Activated CD4-positive, alpha-beta memory T cell treated with anti-CD3 and anti-CD28 coated beads, Interleukin-2, amount 10 ng/mL, durations not matched to agents 7 days and 5 days (primary cell): Measurements from ENCODE around the gene UCK1. TPM values are rescaled to one million over a fixed set of nuclear protein-coding genes. Genes with fewer than 3 reads are reported as not detected.
"Not testable (repeated sequence)": the region's sequence is repeated elsewhere in the genome, so short reads cannot be mapped to it uniquely, and the experiment has no call there.

ENCODE experiments used
- CTCF ChIA-PET: fragments of 350-600 bp; sonication (Branson Sonifier 250); formaldehyde crosslinking; loops from one replicate; lab custom pipeline; 2021; ENCODE audit warnings: antibody characterized with exemption, inconsistent platforms; lab: Charles Lee
- POLR2A ChIA-PET: fragments of 350-600 bp; sonication (Branson Sonifier 250); formaldehyde crosslinking; loops from one replicate; lab custom pipeline; 2021; ENCODE audit warnings: antibody characterized with exemption; lab: Charles Lee
- DNase-seq: peaks from one replicate; pipeline ENCODE4 v3.0.0-alpha.2; 2020
- H3K27ac Mint-ChIP-seq: one replicate; pipeline ENCODE4 v1.8.0; 2021; ENCODE audit warnings: mild to moderate bottlenecking, mixed read lengths
- H3K27me3 Mint-ChIP-seq: one replicate; pipeline ENCODE4 v1.8.0; 2021; ENCODE audit warnings: mixed read lengths
- H3K36me3 Mint-ChIP-seq: one replicate; pipeline ENCODE4 v1.8.0; 2021; ENCODE audit warnings: low read depth, mixed read lengths
- H3K4me1 Mint-ChIP-seq: one replicate; pipeline ENCODE4 v1.8.0; 2021; ENCODE audit warnings: mixed read lengths
- H3K4me3 Mint-ChIP-seq: one replicate; pipeline ENCODE4 v1.8.0; 2021; ENCODE audit warnings: mild to moderate bottlenecking, mixed read lengths
- H3K9me3 Mint-ChIP-seq: one replicate; pipeline ENCODE4 v1.8.0; 2021; ENCODE audit warnings: mixed read lengths
- total RNA-seq, 2 experiments: library from RNA; stranded (reverse); gene quantifications; one replicate each; pipeline ENCODE4 v1.2.3, GENCODE V29; 2021

Gene UCK1
- total RNA-seq, 2 experiments from 2014 or later, result 23.8 to 24.6 TPM

DNA sequence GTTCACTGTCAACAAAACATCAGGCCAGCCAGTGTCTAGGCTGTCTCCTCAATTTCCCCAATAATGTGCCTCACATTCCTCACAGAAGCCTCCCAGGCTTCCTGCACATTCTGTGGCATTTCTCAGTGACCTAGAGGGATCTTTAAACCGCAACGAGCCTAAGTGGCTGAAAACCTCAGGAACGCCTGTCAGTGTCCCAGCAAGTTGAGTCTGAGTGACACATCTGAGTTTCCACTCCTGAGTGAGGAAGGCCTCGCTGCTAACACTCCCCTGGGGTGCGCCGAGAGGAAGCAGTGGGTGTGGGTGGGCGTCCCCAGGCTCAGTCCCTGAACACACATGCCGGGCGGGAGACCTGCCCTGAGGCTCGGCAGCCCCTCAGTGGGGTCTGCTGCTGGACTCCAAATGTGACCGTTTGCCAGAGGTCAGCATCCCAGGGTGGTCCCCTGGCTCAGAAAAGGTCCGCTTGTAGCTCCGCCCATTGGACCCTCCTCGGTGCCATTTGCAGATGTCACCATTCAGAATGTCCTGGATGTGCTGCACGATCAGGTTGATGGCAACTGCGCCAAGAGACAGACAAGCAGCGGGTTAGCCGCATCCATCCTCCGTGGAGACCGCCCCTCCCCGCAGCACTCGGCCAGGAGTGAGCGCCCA, 6.3 kb downstream of the UCK1 start:
- Mint-ChIP-seq H3K4me1 (peaks cover 13% of the 10 kb centered on the region), H3K9me3 (no peaks in the 10 kb centered on the region), H3K4me3 (no peak overlapping the region), H3K27me3 (no peaks in the 10 kb centered on the region), H3K36me3 (peaks cover 51% of the 10 kb centered on the region), H3K27ac (no peak overlapping the region)
- CTCF ChIA-PET, result no interaction called here
- POLR2A ChIA-PET, result interaction anchor here (0.9 to 1.6 kb wide), 2 partner anchors 9 to 152 kb away, joined by 3 read pairs; no protein-coding TSS in a partner anchor
- no peak for DNase-seq

DNA sequence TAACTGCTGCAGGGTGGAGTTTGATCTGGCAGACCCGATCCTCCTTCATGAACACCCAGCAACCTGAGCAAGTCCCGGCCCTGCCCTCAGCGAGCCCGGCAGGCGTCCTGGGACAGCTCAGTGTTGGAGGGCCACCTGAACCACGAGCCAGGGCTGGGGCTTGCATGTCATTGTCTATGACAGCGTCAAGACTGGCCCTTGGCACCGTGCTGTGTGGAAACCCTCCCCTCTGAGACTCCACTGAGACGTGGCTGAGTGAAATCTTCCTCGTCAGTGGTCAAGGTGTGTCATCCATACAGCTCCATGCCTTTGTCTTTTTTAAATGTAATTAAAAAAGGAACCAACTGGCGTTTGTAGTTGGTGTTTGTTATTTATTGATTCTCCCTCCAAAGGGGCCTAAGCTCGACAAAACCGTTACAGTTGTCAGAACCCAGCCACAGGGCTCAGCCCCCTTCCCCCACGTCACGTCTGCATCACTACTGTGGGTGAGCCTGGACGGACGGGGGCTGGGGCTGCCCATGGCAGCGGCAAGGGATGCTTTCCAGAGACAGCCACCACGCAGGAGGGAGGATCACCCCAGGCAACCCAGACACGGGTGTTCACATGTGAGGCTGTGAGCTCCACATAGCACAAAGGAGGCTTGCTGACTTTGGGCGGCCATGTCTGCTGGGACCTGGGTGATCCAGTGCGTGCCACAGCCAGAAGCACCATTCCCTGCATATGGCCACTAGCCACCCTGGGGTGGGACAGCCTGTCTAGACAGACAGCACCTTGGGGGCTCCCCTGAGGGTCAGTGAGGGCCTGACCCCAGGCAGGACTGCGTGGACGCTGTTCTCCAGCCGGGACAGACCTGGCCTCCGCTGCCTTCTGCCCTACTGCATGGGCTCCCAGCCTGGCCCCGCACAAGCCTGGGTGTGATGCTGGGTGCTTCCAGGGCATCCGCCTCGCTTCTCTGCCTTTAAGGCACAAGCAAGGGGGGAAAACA, 7.3 kb downstream of the UCK1 start:
- H3K27me3 Mint-ChIP-seq, result no peaks in the 10 kb centered on the region
- ChIA-PET CTCF (interaction anchor here (0.6 kb wide), 1 partner anchor 164 kb away, joined by 3 read pairs; no protein-coding TSS in a partner anchor), POLR2A (interaction anchor here (0.6 to 1.2 kb wide), 2 partner anchors 20 to 105 kb away, joined by 3 read pairs; no protein-coding TSS in a partner anchor)
- peaks cover 60% of the 10 kb centered on the region for H3K36me3 Mint-ChIP-seq
- peaks cover 8% of the 10 kb centered on the region for H3K4me1 Mint-ChIP-seq
- no peak for DNase-seq
- no peak overlapping the region for H3K4me3 Mint-ChIP-seq
- H3K27ac Mint-ChIP-seq, result no peak overlapping the region
- H3K9me3 Mint-ChIP-seq, result no peaks in the 10 kb centered on the region

DNA sequence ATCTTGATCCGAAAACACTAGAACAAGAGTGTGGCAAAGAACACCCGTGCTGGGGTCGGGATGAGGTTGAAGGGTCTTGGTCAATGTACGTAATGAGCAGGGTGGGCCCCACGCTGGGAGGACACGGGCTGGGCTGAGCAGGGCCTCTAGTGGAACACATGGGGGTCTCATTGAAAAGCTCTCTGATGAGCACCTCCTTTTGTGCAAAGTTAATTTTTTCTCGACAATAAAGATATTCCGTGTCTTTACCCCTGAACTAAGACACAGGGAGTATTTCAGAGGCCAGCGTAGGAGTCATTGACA, 8.0 kb downstream of the UCK1 start:
- H3K27ac Mint-ChIP-seq, result no peak overlapping the region
- H3K4me3 Mint-ChIP-seq, result no peak overlapping the region
- DNase-seq, result no peak
- no peaks in the 10 kb centered on the region for H3K27me3 Mint-ChIP-seq
- peaks cover 60% of the 10 kb centered on the region for H3K36me3 Mint-ChIP-seq
- POLR2A ChIA-PET, result interaction anchor here (1.2 kb wide), 1 partner anchor 20 kb away, joined by 3 read pairs; no protein-coding TSS in a partner anchor
- CTCF ChIA-PET, result interaction anchor here (0.6 kb wide), 1 partner anchor 163 kb away, joined by 3 read pairs; no protein-coding TSS in a partner anchor
- peaks cover under 1% of the 10 kb centered on the region for H3K4me1 Mint-ChIP-seq
- H3K9me3 Mint-ChIP-seq, result no peaks in the 10 kb centered on the region

DNA sequence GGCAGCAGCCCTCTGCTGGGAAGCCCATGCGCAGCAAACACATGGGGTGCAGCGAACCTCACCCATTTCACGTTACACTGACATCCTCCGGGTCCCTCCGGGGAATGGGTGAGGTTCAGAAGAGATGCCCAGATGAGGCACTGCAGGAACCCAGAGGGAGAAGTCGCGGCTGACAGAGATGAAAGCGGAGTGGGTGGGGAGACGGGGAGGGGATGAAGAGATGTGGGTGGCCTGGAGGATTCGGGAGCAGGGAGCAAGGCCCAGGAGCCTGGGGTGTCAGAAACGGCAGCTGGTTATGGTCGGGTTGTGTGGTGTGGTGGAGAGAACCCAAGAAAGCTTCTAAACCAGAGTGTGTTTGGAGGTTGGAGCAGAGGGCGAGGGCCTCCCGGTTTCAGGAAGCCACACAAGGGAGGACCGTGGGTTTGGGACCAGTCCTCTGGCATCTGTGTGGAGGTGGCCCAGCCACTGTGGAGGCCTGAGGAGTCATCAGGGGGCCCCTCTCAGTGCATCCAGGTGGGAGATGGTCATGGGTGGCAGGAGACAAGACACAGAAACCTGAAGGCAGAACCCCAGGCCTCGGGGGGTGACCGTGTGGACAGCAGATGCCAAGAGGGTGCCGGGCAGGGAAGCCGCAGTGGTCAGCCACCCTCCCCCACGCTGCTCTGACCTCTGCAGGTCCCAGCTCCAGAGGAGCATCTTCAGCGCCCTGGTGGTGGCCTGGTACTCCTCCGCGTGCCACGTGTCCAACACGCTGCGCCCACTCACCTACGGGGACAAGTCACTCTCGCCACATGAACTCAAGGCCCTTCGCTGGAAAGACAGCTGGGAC, 8.6 kb downstream of the UCK1 start:
- H3K27ac Mint-ChIP-seq, result no peak overlapping the region
- H3K4me1 Mint-ChIP-seq, result no peaks in the 10 kb centered on the region
- ChIA-PET CTCF (no interaction called here), POLR2A (interaction anchor here (1.2 kb wide), 1 partner anchor 19 kb away, joined by 3 read pairs; no protein-coding TSS in a partner anchor)
- H3K4me3 Mint-ChIP-seq, result no peak overlapping the region
- no peaks in the 10 kb centered on the region for H3K9me3 Mint-ChIP-seq
- peaks cover 63% of the 10 kb centered on the region for H3K36me3 Mint-ChIP-seq
- no peaks in the 10 kb centered on the region for H3K27me3 Mint-ChIP-seq
- no peak for DNase-seq

DNA sequence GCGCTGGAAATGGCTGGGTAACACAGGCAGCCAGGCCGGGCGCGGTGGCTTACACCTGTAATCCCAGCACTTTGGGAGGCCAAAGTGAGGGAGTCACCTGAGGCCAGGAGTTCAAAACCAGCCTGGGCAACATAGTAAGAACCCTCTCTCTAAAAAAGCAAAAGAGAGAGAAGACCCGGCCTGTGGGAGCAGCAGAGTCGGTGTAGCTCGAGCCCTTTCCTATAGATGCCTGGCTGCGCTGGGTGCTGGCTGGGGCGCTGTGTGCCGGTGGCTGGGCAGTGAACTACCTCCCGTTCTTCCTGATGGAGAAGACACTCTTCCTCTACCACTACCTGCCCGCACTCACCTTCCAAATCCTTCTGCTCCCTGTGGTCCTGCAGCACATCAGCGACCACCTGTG, 9.2 kb downstream of the UCK1 start:
- POLR2A ChIA-PET, result no interaction called here
- no peak overlapping the region for H3K4me3 Mint-ChIP-seq
- H3K9me3 Mint-ChIP-seq, result no peaks in the 10 kb centered on the region
- H3K27ac Mint-ChIP-seq, result no peak overlapping the region
- peaks cover 64% of the 10 kb centered on the region for H3K36me3 Mint-ChIP-seq
- no peak for DNase-seq
- no peaks in the 10 kb centered on the region for H3K27me3 Mint-ChIP-seq
- no peaks in the 10 kb centered on the region for H3K4me1 Mint-ChIP-seq
- CTCF ChIA-PET, result no interaction called here

DNA sequence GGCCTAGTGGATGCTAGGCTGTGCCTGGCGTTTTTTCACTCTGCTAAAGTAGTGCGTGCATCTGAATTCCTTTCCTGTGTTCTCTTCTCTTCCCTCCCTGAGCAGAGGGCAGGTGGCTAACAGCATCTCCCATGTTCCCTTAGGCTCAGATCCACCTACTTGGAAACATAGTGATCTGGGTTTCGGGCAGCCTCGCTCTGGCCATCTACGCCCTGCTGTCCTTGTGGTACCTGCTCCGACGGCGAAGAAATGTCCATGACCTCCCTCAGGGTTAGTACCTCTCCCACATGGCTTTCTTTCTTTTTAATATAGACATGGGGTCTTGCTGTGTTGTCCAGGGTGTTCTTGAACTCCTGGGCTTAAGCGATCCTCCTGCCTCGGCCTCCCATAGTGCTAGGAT, 9.9 kb downstream of the UCK1 start:
- H3K36me3 Mint-ChIP-seq, result peaks cover 57% of the 10 kb centered on the region
- H3K4me3 Mint-ChIP-seq, result no peak overlapping the region
- POLR2A ChIA-PET, result interaction anchor here (1.0 kb wide), 1 partner anchor 22 kb away, joined by 3 read pairs; no protein-coding TSS in a partner anchor
- H3K4me1 Mint-ChIP-seq, result no peaks in the 10 kb centered on the region
- H3K27me3 Mint-ChIP-seq, result no peaks in the 10 kb centered on the region
- CTCF ChIA-PET, result no interaction called here
- no peak for DNase-seq
- no peak overlapping the region for H3K27ac Mint-ChIP-seq
- H3K9me3 Mint-ChIP-seq, result no peaks in the 10 kb centered on the region

DNA sequence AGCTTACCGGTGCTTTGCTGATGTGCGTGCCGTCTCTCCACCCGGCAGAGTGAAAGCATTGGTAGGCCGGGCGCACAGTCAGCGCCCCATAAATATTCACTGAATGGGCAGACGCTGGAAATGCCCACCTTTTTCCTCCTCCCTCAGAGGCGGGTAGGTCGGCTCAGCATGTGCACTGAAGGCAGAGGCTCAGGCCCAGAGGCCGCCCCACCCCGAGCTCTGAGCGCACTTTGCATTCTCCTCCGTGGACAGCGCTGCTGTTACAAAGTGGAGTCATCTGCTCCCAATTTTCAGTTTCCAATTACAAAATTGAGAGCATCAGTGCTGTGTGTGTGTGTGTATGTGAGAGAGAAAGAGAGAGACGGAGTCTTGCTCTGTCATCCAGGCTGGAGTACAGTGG, 10.6 kb downstream of the UCK1 start:
- no peak overlapping the region for H3K27ac Mint-ChIP-seq
- H3K9me3 Mint-ChIP-seq, result no peaks in the 10 kb centered on the region
- H3K4me1 Mint-ChIP-seq, result no peaks in the 10 kb centered on the region
- no peak for DNase-seq
- H3K27me3 Mint-ChIP-seq, result no peaks in the 10 kb centered on the region
- no peak overlapping the region for H3K4me3 Mint-ChIP-seq
- ChIA-PET CTCF (interaction anchor here (2.0 kb wide), 1 partner anchor 220 kb away, joined by 6 read pairs; no protein-coding TSS in a partner anchor), POLR2A (interaction anchor here (1.0 kb wide), 1 partner anchor 22 kb away, joined by 3 read pairs; no protein-coding TSS in a partner anchor)
- peaks cover 53% of the 10 kb centered on the region for H3K36me3 Mint-ChIP-seq

DNA sequence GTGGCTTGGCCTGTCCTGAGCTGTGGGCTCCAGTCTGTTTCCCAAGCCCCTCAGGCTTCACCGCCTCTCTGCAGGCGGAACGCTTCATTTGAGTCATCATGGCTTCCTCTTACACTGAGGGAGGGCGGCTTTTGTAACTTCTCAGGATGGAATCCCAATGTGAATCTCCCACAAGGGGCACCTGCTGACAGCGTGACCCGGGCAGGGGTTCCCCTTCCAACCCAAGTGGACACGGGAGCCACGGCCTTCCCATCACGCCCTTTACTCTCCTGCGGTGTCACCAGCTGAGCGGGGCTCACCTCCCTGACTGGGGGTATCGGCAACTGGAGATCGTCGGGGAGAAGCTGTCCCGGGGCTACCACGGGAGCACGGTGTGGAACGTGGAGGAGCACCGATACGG, 12.5 kb downstream of the UCK1 start:
- ChIA-PET CTCF (interaction anchor here (2.0 kb wide), 1 partner anchor 222 kb away, joined by 6 read pairs; no protein-coding TSS in a partner anchor), POLR2A (interaction anchor here (0.6 to 1.2 kb wide), 3 partner anchors 9 to 145 kb away, joined by 3 to 4 read pairs (median 3); no protein-coding TSS in a partner anchor)
- H3K9me3 Mint-ChIP-seq, result no peaks in the 10 kb centered on the region
- H3K4me1 Mint-ChIP-seq, result no peaks in the 10 kb centered on the region
- DNase-seq, result no peak
- H3K27ac Mint-ChIP-seq, result no peak overlapping the region
- H3K36me3 Mint-ChIP-seq, result peaks cover 54% of the 10 kb centered on the region
- no peaks in the 10 kb centered on the region for H3K27me3 Mint-ChIP-seq
- H3K4me3 Mint-ChIP-seq, result no peak overlapping the region

DNA sequence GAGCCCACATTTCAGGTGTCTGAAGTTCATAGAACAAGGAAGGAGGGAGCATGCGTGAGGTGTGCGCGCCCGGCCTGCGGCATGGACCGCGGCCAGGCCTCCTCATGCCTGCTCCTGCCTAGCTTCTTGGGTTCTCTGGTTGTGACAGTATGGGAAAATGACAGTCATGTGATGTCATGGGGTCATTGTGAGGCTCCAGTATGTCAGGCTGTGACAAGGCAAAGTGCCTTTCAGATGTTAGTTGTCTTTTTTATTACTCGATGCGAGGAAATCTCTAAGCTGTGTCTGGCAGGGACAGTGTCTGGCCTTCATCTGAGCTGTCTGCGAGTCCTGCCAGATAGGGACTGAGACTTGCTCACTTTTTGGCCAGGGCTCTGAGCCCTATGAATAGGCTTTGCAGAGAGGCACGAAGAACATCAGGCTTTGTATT, 13.3 kb downstream of the UCK1 start:
- Mint-ChIP-seq H3K4me3 (no peak overlapping the region), H3K4me1 (no peaks in the 10 kb centered on the region), H3K27me3 (no peaks in the 10 kb centered on the region), H3K27ac (no peak overlapping the region), H3K9me3 (no peaks in the 10 kb centered on the region), H3K36me3 (peaks cover 58% of the 10 kb centered on the region)
- POLR2A ChIA-PET, result no interaction called here
- CTCF ChIA-PET, result no interaction called here
- DNase-seq, result no peak

DNA sequence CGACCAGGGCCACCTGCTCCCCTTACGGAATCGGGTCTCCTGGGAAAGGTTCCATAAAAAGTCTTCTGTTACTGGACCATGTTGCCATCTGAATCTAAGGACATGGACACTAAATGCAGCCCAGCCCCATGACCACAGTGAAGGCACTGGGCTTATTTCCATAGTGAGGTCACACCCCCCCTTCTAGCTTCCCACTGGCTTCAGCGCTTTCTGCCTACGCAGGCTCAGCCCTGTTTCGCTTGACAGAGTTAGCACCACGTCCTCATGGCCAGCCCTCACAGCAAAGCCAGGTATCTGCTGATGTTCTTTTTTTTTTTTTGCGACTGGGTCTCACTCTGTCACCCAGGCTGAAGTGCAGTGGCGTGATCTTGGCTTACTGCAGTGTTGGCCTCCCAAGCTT, 14.1 kb downstream of the UCK1 start:
- Mint-ChIP-seq H3K9me3 (no peaks in the 10 kb centered on the region), H3K27me3 (no peaks in the 10 kb centered on the region), H3K4me3 (no peak overlapping the region), H3K36me3 (peaks cover 65% of the 10 kb centered on the region), H3K27ac (no peak overlapping the region), H3K4me1 (no peaks in the 10 kb centered on the region)
- DNase-seq, result no peak
- ChIA-PET POLR2A (no interaction called here), CTCF (no interaction called here)

DNA sequence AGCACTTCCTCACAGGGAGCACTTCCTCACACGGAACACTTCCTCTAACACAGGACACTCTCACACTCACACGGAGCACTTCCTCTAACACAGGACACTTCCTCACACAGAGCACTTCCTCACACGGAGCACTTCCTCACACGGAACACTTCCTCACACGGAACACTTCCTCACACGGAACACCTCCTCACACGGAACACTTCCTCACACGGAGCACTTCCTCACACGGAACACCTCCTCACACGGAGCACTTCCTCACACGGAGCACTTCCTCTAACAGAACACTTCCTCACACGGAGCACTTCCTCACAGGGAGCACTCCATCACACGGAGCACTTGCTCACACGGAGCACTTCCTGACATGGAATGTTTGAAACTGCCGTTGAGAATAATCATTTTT, 15.0 kb downstream of the UCK1 start:
- no peak overlapping the region for H3K27ac Mint-ChIP-seq
- CTCF ChIA-PET, result no interaction called here
- H3K27me3 Mint-ChIP-seq, result no peaks in the 10 kb centered on the region
- H3K4me1 Mint-ChIP-seq, result no peaks in the 10 kb centered on the region
- peaks cover 68% of the 10 kb centered on the region for H3K36me3 Mint-ChIP-seq
- DNase-seq, result no peak
- no peaks in the 10 kb centered on the region for H3K9me3 Mint-ChIP-seq
- no peak overlapping the region for H3K4me3 Mint-ChIP-seq
- POLR2A ChIA-PET, result no interaction called here

DNA sequence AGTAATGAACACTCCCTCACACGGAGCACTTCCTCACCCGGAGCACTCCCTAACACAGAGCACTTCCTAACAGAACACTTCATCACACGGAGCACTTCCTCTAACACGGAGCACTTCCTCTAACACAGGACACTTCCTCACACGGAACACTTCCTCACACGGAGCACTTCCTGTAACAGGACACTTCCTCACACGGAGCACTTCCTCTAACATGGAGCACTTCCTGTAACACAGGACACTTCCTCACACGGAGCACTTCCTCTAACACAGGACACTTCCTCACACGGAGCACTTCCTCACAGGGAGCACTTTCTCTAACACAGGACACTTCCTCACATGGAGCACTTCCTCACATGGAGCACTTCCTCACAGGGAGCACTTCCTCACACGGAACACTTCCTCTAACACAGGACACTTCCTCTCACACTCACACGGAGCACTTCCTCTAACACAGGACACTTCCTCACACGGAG, 15.5 kb downstream of the UCK1 start:
- CTCF ChIA-PET, H3K9me3 Mint-ChIP-seq, H3K27ac Mint-ChIP-seq, H3K4me1 Mint-ChIP-seq, DNase-seq, POLR2A ChIA-PET, H3K4me3 Mint-ChIP-seq, H3K27me3 Mint-ChIP-seq: not testable (repeated sequence)
- H3K36me3 Mint-ChIP-seq, result peaks cover 71% of the 10 kb centered on the region
